ENCODE data around the gene DLGAP3.
"Not testable (repeated sequence)": the region's sequence is repeated elsewhere in the genome, so short reads cannot be mapped to it uniquely, and the experiment has no call there.

Gene DLGAP3

DNA sequence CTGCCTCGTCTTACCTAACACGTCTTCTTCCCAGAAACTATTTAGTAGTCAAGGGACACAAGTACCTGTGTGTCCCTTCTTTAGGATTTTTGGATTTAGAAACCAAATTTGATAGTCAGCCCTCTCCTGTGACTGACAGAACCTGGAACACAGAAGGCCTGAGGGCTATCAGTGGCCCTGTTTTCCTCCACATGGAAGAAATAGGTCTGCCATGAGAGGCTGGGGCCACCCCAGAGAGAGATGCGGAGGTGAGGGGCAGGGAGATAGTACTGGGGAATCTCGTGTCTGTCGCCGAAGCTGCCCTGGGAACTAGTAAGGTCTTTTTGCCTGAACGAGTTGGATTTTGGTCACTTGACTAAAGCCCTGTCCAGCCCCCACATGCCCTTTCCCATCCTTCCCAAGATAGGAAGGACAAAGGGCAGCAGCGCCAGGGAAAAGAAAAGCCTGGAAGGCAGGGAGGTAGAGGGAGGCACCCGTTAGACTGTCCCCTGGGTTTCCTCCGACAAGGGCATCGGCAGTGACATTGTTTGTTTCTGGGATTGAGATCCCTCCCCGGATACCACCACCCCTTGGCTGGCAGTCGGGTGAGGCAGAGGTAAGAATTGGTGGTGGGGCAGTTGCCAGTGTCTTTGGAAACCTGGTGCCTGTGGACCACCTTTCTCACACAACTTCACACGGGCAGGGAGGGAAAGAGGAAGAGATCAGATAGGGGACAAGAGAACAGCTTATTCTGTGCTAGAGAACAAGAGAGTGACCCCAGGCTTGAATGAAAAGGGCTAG, 89.7 kb downstream of the DLGAP3 start:
- no peak for DNase-seq (ENCODE audit: low spot score)

- no peak for DNase-seq (ENCODE audit: low spot score)
Observed at GRCh38 chr1:34833711-34834110, 95.7 kb downstream of the DLGAP3 start.

GRCh38 chr1:34831721-34832246, 97.7 kb downstream of the DLGAP3 start:
- DNase-seq (ENCODE audit: low spot score): no peak

- DNase-seq (ENCODE audit: low spot score): no peak
Observed at GRCh38 chr1:34829250-34829649, 100.2 kb downstream of the DLGAP3 start.

- DNase-seq (ENCODE audit: low spot score): no peak
Observed at GRCh38 chr1:34828611-34829010, 100.8 kb downstream of the DLGAP3 start.

DNA sequence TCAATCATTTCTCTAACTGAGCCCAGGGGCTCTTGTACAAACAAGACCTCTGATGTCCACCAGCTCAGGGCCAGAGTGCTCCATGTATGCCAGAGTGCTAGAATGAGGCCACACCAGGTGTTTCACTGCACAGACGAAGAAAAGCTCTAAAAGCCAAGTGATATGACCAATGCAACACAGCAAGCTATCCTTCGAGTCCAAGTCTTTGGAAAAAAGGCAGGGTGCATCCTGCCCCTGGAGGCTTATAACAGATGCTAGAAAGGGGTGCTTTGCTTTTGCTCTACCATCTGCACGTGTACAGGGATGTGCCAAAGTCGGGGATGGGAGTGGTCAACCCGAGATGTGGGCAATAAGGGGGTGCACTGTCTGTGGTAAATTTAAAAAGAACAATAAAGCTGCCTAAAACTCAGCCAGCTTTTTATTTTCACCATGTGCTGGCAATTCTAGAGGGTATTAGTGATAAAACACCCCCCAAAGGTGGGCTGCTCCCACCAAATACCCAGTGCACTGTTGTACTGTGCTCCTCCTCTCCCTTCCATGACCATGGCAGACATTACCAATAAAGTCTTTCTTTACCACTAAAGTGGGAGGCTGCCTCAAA, 102.0 kb downstream of the DLGAP3 start:
- no peak for DNase-seq (ENCODE audit: low spot score)

- no peak for DNase-seq (ENCODE audit: low spot score)
Observed at GRCh38 chr1:34825455-34826091, 103.9 kb downstream of the DLGAP3 start.

DNA sequence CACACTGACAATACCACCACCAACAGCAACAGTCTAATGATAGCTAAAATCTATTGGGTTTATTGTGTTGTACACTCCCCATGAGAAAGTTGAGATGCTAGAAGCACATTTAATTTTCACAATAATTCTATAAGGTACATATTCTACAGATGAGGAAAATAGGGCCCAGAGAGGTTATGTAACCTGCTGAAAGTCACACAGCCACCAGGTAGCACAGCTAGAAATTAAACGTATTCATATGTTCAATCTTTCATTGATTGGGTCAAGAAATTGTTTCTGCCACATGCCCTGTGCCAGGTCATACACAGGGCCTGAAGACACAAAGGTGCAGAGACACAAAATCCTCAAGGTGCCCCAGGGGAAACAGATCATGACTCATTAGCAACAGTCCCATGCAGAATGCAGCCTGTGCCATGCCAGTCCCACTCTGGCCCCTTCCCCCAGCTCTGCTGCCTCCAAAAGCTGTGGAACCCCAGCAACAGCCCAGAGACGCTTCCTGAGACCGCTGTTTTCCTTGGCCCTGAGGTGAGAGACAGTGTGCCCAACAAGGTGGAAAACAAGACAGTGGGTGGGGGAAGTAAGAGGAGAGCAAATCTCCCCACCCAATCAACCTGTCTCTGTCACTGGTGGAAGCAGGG, 104.5 kb downstream of the DLGAP3 start:
- no peak for DNase-seq (ENCODE audit: low spot score)

GRCh38 chr1:34822202-34822601, 107.2 kb downstream of the DLGAP3 start:
- no peak for DNase-seq (ENCODE audit: low spot score)

GRCh38 chr1:34818862-34819261, 110.6 kb downstream of the DLGAP3 start:
- DNase-seq (ENCODE audit: low spot score): not testable (repeated sequence)

DNA sequence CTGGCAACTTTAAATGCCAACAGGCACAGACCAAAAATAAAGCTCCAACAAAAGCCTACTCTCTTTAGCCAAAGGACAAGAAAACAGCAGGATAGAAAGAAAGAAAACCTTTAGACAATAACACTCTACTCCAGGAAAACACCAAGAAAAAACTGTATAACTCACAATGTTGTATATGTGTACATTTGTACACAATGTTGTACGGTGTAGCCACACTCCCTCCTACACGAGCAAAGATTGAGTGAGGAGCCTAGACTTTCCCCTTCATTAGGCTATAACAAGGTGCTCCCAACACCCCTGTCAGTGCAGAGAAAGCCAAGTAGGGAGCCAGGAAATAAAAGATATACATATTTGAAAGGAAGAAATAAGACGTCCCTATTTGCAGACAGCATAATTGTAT, 112.7 kb downstream of the DLGAP3 start:
- DNase-seq (ENCODE audit: low spot score): no peak

- DNase-seq (ENCODE audit: low spot score): no peak
Observed at GRCh38 chr1:34816332-34816731, 113.1 kb downstream of the DLGAP3 start.
